SJSA1 (cell line): ENCODE measurements around the gene RBM4. TPM values are rescaled to one million over a fixed set of nuclear protein-coding genes. Genes with fewer than 3 reads are reported as not detected.

Experiments used
- DNase-seq, 2 experiments: peaks; one replicate each; pipeline ENCODE4 v3.0.0-alpha.2; 2015 to 2020; ENCODE audit warnings: low spot score in 2 of 2, low read depth in 1 of 2
- H3K27ac ChIP-seq: fragments of 250-450 bp; sonication (Bioruptor Pico); 2 replicates; pipeline ENCODE4 v1.5.1; 2020; ENCODE audit warnings: mild to moderate bottlenecking, moderate library complexity
- H3K27me3 ChIP-seq: fragments of 250-450 bp; sonication (Bioruptor Pico); replicated peaks from 2 replicates; pipeline ENCODE4 v1.5.1; 2020; ENCODE audit warnings: mild to moderate bottlenecking, moderate library complexity
- H3K36me3 ChIP-seq: fragments of 250-450 bp; sonication (Bioruptor Pico); 2 replicates; pipeline ENCODE4 v1.5.1; 2020; ENCODE audit warnings: mild to moderate bottlenecking
- H3K4me1 ChIP-seq: fragments of 250-450 bp; sonication (Bioruptor Pico); replicated peaks from 2 replicates; pipeline ENCODE4 v1.6.1; 2021; ENCODE audit warnings: mild to moderate bottlenecking
- H3K4me3 ChIP-seq: fragments of 250-450 bp; sonication (Bioruptor Pico); 2 replicates; pipeline ENCODE4 v1.5.1; 2020; ENCODE audit warnings: mild to moderate bottlenecking
- H3K9me3 ChIP-seq: fragments of 250-450 bp; sonication (Bioruptor Pico); replicated peaks from 2 replicates; pipeline ENCODE4 v1.5.1; 2020; ENCODE audit warnings: mild to moderate bottlenecking
- total RNA-seq: library from RNA; depleted of rRNA; stranded (reverse); fragments of >200 nt; shearing (Covaris generic); gene quantifications from 2 replicates; pipeline ENCODE4 v1.2.3, GENCODE V29; 2014

Gene RBM4
- total RNA-seq, 1 experiment from 2014 or later, result 170 TPM

DNA sequence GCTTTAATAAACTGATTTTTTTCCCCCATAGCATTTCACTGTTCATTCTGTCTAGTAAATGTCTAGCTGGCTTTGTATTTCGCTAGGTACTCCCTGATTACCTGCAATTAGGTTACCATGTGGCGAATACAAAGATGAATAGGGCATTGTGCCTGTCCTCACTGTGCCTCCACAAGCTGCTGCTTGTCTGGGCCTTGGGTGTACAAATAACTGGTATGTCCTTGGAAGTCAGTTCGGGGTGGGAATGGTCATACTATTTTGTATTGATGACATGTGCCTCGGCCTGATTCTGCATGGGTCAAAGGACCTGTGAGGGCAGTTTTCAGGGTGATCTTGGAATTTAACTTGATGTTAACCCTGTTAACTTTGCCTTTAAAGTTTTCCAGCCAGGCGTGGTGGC, 11.4 kb downstream of the RBM4 start:
- Histone ChIP-seq H3K36me3 (peaks cover 100% of the 10 kb centered on the region), H3K4me1 (no peaks in the 10 kb centered on the region), H3K27me3 (no peaks in the 10 kb centered on the region), H3K4me3 (no peak overlapping the region), H3K27ac (no peak overlapping the region), H3K9me3 (no peaks in the 10 kb centered on the region)
- no peak for DNase-seq

DNA sequence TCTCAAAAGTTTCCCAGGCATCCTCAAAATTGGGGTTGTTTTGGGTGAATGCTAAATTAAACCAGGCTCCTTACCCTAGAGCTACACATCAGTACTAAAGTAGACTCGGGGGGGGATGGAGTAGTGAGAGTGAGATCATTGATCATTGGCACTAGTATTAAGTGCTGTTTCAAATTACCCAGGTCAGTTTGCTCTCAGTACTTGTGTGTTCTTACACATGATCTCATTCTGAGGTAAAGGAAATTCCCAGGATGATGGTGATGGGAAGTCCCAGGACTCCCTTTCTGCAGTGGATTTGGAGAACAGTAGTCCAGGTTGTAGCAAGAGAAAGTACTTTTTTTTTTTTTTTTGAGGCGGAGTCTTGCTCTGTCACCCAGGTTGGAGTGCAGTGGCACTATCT, 12.5 kb downstream of the RBM4 start:
- no peaks in the 10 kb centered on the region for H3K4me1 ChIP-seq
- H3K27ac ChIP-seq, result no peak overlapping the region
- peaks cover 100% of the 10 kb centered on the region for H3K36me3 ChIP-seq

DNA sequence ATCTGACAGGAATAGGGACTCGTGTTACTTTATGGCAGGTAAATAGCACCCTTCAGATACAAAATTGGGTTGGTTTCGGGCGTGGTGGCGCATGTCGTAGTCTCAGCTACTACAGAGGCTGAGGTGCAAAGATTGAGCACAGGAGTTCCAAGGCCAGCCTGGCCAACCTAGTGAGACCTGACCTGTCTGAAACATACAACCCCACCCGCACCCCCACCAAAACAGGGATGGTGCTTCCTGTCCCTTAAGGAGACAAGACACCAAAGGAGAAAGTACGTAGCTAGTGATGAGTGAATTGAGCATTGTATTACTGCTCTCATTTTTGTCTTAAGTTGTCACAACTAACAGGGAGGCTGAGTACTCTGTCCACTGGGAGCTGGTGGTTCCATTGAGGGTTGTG, 14.1 kb downstream of the RBM4 start:
- Histone ChIP-seq H3K9me3 (no peaks in the 10 kb centered on the region), H3K27ac (no peak overlapping the region), H3K4me3 (no peak overlapping the region), H3K27me3 (no peaks in the 10 kb centered on the region), H3K36me3 (peaks cover 100% of the 10 kb centered on the region), H3K4me1 (no peaks in the 10 kb centered on the region)
- DNase-seq, result no peak

More for the DNA sequence above, 12.5 kb downstream of the RBM4 start:
- Histone ChIP-seq H3K4me3 (no peak overlapping the region), H3K27me3 (no peaks in the 10 kb centered on the region), H3K9me3 (no peaks in the 10 kb centered on the region)
- DNase-seq, result no peak

DNA sequence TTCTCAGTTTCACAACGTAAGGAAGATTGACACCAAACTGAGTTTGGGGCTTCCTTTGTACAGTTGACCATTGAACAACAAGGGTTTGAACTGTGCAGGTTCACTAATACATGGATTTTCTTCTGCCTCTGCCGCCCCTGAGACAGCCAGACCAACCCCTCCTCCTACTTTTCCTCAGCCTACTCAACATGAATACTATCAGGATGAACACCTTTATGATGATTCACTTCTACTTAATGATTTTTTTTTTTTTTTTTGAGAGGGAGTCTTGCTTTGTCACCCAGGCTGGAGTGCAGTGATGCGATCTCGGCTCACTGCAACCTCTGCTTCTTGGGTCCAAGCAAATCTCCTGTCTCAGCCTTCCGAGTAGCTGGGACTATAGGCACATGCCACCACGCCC, 14.6 kb downstream of the RBM4 start:
- Histone ChIP-seq H3K4me3 (no peak overlapping the region), H3K4me1 (no peaks in the 10 kb centered on the region), H3K36me3 (peaks cover 100% of the 10 kb centered on the region), H3K27me3 (no peaks in the 10 kb centered on the region), H3K9me3 (no peaks in the 10 kb centered on the region), H3K27ac (no peak overlapping the region)
- no peak for DNase-seq

DNA sequence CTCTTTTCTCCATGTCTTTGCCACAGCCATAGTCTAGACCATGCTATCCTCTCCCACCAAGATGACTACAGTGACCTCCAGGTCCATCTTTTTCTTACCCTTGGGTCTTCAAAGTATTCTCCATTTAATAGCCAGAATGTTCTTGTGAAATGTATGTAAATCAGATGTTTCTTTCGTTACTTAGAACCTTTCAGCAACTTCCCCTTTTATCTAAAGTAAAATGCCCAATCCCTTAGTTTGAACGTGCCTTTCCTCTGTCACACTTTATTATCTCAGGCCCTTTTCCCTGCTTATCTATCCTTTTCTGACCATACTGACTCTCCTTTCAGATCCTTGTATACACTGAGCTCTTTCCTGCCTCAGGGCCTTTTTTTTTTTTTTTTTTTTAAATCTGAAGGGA, 21.3 kb downstream of the RBM4 start:
- Histone ChIP-seq H3K36me3 (peaks cover 97% of the 10 kb centered on the region), H3K9me3 (no peaks in the 10 kb centered on the region), H3K27ac (no peak overlapping the region), H3K4me1 (no peaks in the 10 kb centered on the region), H3K27me3 (no peaks in the 10 kb centered on the region), H3K4me3 (no peak overlapping the region)
- no peak for DNase-seq

DNA sequence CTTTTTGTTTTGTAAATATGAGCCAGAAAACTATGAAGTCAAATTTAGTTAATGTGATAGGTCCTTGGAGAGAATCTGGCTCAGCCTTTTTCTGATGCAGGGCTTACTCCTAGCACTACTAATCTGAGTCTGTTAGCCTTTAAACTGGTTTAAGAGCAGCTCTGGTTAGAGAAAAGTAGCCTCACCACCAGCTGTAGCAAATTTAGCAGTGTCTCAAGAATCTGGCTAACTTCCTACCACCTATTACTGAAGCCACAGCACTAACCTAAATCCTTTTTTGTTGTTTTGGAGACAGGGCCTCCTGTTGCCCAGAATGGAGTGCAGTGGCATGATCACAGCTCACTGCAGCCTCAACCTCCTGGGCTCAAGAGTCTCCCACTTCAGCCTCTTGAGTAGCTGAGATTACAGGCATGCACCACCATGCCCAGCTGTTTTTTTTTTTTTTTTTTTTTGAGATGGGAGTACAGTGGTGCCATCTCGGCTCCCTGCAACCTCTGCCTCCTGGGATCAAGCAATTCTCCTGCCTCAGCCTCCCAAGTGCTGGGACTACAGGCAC, 25.3 kb downstream of the RBM4 start:
- no peak overlapping the region for H3K4me3 ChIP-seq
- no peaks in the 10 kb centered on the region for H3K27me3 ChIP-seq
- no peak overlapping the region for H3K27ac ChIP-seq
- H3K4me1 ChIP-seq, result no peaks in the 10 kb centered on the region
- DNase-seq, result no peak
- peaks cover 99% of the 10 kb centered on the region for H3K36me3 ChIP-seq
- H3K9me3 ChIP-seq, result no peaks in the 10 kb centered on the region

DNA sequence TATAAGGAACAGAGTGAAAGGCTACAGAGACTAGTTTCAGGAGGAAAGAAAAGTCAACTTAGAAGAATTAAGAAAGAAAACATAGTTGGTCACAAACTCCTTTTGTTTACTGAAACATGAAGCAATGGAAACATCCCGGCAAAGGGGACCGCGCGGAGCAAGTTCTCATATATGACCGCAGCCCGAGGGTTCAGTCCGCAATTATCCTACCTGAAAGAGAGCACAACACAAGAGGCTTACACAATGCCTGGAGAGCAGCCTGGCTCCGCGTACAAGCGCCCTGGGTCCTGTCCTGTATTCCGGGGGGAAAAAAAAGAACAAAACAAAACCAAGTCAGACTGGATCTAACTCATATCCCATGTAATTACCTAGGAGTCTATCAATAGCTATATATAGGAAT, 26.9 kb downstream of the RBM4 start:
- H3K27me3 ChIP-seq, result no peaks in the 10 kb centered on the region
- H3K36me3 ChIP-seq, result peaks cover 96% of the 10 kb centered on the region
- H3K4me1 ChIP-seq, result no peaks in the 10 kb centered on the region
- no peaks in the 10 kb centered on the region for H3K9me3 ChIP-seq
- H3K27ac ChIP-seq, result no peak overlapping the region
- no peak overlapping the region for H3K4me3 ChIP-seq
- no peak for DNase-seq

DNA sequence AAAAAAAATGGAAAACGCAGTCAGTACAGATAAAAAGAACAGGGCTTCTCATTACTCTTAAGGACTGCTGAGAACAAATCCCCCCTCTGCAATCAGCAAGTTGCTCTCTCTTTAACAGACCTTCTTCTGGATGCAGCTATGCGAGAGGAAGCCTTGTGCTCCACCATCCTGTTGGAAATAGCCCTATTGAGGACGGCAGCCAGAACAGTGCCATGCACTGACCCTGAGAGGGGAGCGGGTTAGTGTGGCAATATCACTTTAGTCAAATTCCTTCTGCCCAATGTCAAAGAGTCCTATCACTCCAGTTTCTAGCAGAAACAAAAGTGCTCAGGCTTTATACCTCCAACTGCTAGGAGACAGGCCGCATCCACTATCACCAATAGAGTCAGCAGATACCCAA, 32.3 kb downstream of the RBM4 start:
- no peak for DNase-seq
- Histone ChIP-seq H3K9me3 (no peaks in the 10 kb centered on the region), H3K27ac (no peak overlapping the region), H3K36me3 (peaks cover 82% of the 10 kb centered on the region), H3K27me3 (no peaks in the 10 kb centered on the region), H3K4me1 (peaks cover 7% of the 10 kb centered on the region), H3K4me3 (no peak overlapping the region)

DNA sequence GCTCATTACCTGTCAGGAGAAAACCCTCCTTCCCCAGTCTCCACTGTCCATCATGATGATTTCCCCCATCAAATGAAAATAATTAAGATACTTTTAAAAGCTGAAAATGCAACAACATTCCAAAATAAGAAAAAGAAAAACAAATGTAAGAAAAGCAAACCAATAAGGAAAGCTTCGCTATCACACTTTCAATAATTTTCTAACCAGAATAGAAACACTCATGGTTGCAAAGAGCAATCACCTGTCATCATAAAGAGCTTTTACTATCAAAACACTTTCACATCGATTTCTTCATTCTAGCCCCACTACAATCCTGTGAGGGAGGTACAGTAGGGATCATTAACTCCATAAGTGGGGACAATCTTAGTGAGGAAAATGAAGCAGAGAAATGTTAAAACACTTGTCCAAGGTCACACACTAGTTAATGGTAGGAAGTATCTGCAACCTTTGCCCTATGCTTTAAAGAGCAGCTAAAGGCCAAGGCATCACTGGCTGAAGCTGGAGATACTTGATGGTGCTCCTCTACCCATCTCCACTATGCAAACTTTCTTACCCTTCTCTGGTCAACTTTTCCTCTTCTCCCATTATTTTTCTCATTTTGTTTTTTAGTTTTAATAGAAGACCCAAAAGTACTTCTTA, 36.6 kb downstream of the RBM4 start:
- Histone ChIP-seq H3K27me3 (no peaks in the 10 kb centered on the region), H3K36me3 (peaks cover 57% of the 10 kb centered on the region), H3K4me3 (no peak overlapping the region), H3K9me3 (no peaks in the 10 kb centered on the region), H3K4me1 (peaks cover 31% of the 10 kb centered on the region), H3K27ac (no peak overlapping the region)
- DNase-seq, result no peak

DNA sequence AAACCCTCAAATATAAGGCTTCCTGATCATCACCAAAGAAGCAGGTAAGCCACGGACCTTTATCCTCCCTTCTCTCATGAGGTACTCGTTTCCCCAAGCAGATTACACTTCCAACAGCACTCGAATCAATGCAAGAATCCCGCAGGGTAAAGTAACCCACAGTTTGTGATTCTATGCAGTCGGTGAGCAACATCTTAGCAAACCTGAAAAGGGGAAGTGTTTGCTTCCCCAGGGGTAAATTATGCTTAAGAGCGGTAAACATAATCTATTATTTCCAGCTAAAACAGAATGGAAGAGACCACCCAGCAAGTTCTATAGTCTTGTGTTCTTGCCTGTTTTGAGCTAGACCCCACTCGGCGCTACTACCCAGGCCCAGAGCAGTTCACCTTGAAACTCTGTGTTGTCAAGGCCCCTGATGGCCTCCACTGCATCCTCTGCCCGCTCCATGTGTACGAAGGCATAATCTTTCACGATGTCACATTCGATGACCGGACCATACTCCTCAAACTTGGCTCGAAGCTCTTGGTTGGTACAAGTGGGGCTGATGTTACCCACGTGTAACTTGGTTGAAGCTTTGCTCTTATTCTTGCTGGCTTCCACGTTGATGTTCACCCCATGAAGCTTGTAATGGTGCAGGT, 37.9 kb downstream of the RBM4 start:
- DNase-seq, result no peak
- Histone ChIP-seq H3K4me3 (no peak overlapping the region), H3K4me1 (peaks cover 31% of the 10 kb centered on the region), H3K36me3 (peaks cover 45% of the 10 kb centered on the region), H3K27me3 (no peaks in the 10 kb centered on the region), H3K9me3 (no peaks in the 10 kb centered on the region), H3K27ac (no peak overlapping the region)

DNA sequence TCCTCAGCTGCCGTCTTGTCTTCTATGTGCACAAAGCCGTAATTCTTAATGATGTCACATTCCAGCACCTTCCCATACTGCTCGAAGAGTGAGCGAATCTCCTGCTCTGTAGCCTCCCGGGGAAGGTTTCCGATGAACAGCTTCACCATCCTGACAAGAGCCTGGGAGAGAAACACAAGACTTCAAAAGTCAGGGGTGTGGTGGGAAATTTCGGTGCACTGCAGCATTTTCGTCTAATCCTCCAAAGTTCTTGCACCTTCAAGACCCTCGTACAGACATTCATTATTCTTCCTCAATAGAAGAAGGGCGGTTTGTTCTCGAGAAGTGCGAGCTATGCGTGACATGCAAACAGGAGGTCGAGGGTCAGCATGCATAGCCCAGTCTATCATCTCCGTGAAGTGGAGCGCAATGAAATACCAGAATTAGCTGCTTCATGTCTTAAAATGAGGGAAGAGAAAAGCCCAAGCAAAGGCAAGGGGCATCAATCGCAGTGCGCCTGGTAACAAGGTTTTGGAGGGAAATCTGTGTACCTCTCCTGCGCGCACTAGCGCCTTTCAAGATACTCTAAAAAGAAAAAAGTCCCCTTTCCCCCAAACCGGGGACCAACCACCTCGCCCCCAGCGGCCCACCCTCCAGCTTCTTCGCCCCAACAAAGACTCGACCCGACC, 38.6 kb downstream of the RBM4 start:
- Histone ChIP-seq H3K4me1 (peaks cover 31% of the 10 kb centered on the region), H3K4me3 (peak overlapping the region; percentile 60), H3K36me3 (peaks cover 41% of the 10 kb centered on the region), H3K27me3 (no peaks in the 10 kb centered on the region), H3K9me3 (no peaks in the 10 kb centered on the region), H3K27ac (peak overlapping the region; percentile 86)
- DNase-seq, result no peak

DNA sequence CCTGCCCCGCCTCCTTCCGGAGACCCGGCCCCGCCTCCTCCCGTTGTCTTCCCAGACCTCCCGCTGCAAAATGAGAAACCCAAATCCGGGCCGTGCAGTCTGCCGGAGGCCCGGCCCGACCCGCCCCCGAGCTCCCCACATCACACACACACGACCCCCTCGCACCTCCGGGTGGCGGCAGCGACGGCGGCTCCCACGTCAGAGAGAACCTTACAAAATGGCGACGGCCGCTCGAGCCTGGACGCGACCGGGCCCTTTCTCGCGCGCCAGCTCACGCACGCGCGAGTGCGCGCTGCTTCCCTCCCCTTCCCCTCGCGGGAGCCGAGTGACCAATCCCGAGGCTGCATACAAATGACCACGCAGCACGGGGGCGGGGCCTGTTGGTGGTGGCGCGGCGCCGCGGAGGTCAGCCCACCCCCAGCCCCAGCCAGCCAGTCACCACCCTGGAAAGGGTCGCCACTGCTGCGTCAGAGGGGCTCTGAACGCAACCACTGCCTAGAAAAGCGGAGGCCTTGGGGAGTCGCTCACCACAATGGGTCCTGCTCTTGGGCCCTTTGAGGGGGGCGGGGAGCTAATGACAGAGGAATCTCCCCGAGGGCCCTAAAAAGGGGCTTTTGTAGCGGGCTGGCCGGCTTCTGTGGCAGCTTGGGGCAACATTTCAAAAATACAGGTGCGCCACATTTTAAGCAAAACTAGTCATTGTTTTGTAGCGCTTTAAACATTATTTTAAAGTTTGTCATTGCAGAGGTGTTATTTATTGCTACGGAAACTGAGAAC, 39.3 kb downstream of the RBM4 start, which contains the start of gene RBM4B:
RBM4B (minus strand) TSS at position 289 of the 777 bp plus-strand sequence. CDS start 808 bp downstream, outside the sequence.
- H3K27me3 ChIP-seq, result no peaks in the 10 kb centered on the region
- peak within 1 kb of the TSS; percentile 60 for H3K4me3 ChIP-seq
- peaks cover 38% of the 10 kb centered on the region for H3K36me3 ChIP-seq
- peaks cover 31% of the 10 kb centered on the region for H3K4me1 ChIP-seq
- peak within 1 kb of the TSS; percentile 86 for H3K27ac ChIP-seq
- DNase-seq, result peak; percentile 100
- no peaks in the 10 kb centered on the region for H3K9me3 ChIP-seq

DNA sequence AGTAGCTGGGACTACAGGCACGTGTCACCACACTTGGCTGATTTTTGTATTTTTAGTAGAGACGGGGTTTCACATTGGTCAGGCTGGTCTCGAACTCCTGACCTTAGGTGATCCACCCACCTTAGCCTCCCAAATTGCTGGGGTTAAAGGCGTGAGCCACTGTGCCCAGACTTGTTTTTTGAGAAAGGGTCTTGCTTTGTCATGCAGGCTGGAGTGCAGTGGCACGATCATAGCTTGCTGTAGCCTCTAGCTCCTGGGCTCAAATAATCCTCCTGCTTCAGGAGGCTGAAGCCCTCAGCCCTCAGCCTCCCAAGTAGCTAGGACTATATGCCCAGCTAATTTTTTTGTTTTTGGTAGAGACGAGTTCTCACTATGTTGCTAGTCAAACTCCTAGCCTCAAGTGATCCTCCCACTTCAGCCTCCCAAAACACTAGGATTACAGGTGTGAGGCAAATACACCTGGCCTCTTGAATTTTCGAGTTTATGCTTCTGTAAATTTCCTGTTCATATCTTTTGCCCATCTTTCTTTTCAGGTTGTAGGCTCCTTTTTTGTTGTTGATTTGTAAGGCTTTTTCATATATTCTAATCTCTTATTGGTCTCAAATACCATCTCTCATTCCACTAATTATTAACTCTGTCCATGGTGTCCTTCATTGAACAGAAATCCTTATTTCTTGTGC, 42.6 kb downstream of the RBM4 start:
- Histone ChIP-seq H3K27me3 (no peaks in the 10 kb centered on the region), H3K4me3 (no peak overlapping the region), H3K4me1 (peaks cover 21% of the 10 kb centered on the region), H3K9me3 (no peaks in the 10 kb centered on the region), H3K27ac (no peak overlapping the region), H3K36me3 (peaks cover 11% of the 10 kb centered on the region)
- DNase-seq, result no peak
